ENCODE data around the gene PKN1.

Gene PKN1

GRCh38 chr19:14432791-14433553 is at the start of gene PKN1:
TSS of gene PKN1 (plus strand) at chr19:14433306. CDS start at chr19:14433522, 216 bp downstream.
- Histone ChIP-seq H3K27ac (ENCODE audit: low read depth, low read length) (peak within 1 kb of the TSS; percentile 82), H3K4me1 (ENCODE audit: control insufficient read depth in 5 of 5, insufficient read depth in 5 of 5, low read length in 5 of 5) (peaks cover 2 to 42% (median 35%) of the 10 kb centered on the region in 5 donors), H3K4me3 (ENCODE audit: low read depth in 1 of 5, low read length in 5 of 5) (peak within 1 kb of the TSS; percentile 52 to 82 (median 78)), H3K9me3 (ENCODE audit: control insufficient read depth in 5 of 5, low read length in 5 of 5) (no peaks in the 10 kb centered on the region), H3K9ac (ENCODE audit: low read length in 5 of 5) (peak within 1 kb of the TSS; percentile 56 to 90 (median 90)), H3K27me3 (ENCODE audit: control insufficient read depth in 5 of 5, insufficient read depth in 4 of 5, low read length in 5 of 5) (no peaks in the 10 kb centered on the region), H3K36me3 (ENCODE audit: control insufficient read depth in 5 of 5, insufficient read depth in 5 of 5, low read length in 5 of 5) (peaks cover 0 to 4% (median 0%) of the 10 kb centered on the region in 5 donors)

- H3K27ac ChIP-seq (ENCODE audit: low read depth, low read length) = peak overlapping the region; percentile 80
- H3K27me3 ChIP-seq (ENCODE audit: control insufficient read depth in 5 of 5, insufficient read depth in 4 of 5, low read length in 5 of 5) = no peaks in the 10 kb centered on the region
- H3K4me3 ChIP-seq (ENCODE audit: low read depth in 1 of 5, low read length in 5 of 5) = peak overlapping the region; percentile 54 to 91 (median 59)
- peaks cover 0 to 4% (median 0%) of the 10 kb centered on the region in 5 donors for H3K36me3 ChIP-seq (ENCODE audit: control insufficient read depth in 5 of 5, insufficient read depth in 5 of 5, low read length in 5 of 5)
- no peaks in the 10 kb centered on the region for H3K9me3 ChIP-seq (ENCODE audit: control insufficient read depth in 5 of 5, low read length in 5 of 5)
- H3K9ac ChIP-seq (ENCODE audit: low read length in 5 of 5) = peak overlapping the region; percentile 27 to 66 (median 57)
- H3K4me1 ChIP-seq (ENCODE audit: control insufficient read depth in 5 of 5, insufficient read depth in 5 of 5, low read length in 5 of 5) = peaks cover 0 to 46% (median 36%) of the 10 kb centered on the region in 5 donors
Observed at GRCh38 chr19:14383661-14384555, 49.2 kb upstream of the PKN1 start.

- Histone ChIP-seq H3K9ac (ENCODE audit: low read length in 5 of 5) (peak overlapping the region in 1 of 5 donors; percentile 31), H3K27me3 (ENCODE audit: control insufficient read depth in 5 of 5, insufficient read depth in 4 of 5, low read length in 5 of 5) (no peaks in the 10 kb centered on the region), H3K36me3 (ENCODE audit: control insufficient read depth in 5 of 5, insufficient read depth in 5 of 5, low read length in 5 of 5) (peaks cover 0 to 6% (median under 1%) of the 10 kb centered on the region in 5 donors), H3K9me3 (ENCODE audit: control insufficient read depth in 5 of 5, low read length in 5 of 5) (no peaks in the 10 kb centered on the region), H3K27ac (ENCODE audit: low read depth, low read length) (no peak overlapping the region), H3K4me1 (ENCODE audit: control insufficient read depth in 5 of 5, insufficient read depth in 5 of 5, low read length in 5 of 5) (peaks cover 0 to 37% (median 29%) of the 10 kb centered on the region in 5 donors), H3K4me3 (ENCODE audit: low read depth in 1 of 5, low read length in 5 of 5) (peak overlapping the region in 1 of 5 donors; percentile 22)
Observed at GRCh38 chr19:14385492-14385891, 47.6 kb upstream of the PKN1 start.

GRCh38 chr19:14390548-14390947 is 42.6 kb upstream of the PKN1 start:
- no peak overlapping the region for H3K9ac ChIP-seq (ENCODE audit: low read length in 5 of 5)
- no peaks in the 10 kb centered on the region for H3K27me3 ChIP-seq (ENCODE audit: control insufficient read depth in 5 of 5, insufficient read depth in 4 of 5, low read length in 5 of 5)
- no peak overlapping the region for H3K27ac ChIP-seq (ENCODE audit: low read depth, low read length)
- peaks cover 0 to 54% (median 39%) of the 10 kb centered on the region in 5 donors for H3K36me3 ChIP-seq (ENCODE audit: control insufficient read depth in 5 of 5, insufficient read depth in 5 of 5, low read length in 5 of 5)
- peaks cover 0 to under 1% (median 0%) of the 10 kb centered on the region in 5 donors for H3K4me1 ChIP-seq (ENCODE audit: control insufficient read depth in 5 of 5, insufficient read depth in 5 of 5, low read length in 5 of 5)
- H3K9me3 ChIP-seq (ENCODE audit: control insufficient read depth in 5 of 5, low read length in 5 of 5) = no peaks in the 10 kb centered on the region
- H3K4me3 ChIP-seq (ENCODE audit: low read depth in 1 of 5, low read length in 5 of 5) = no peak overlapping the region

GRCh38 chr19:14391156-14391821 is 41.8 kb upstream of the PKN1 start:
- Histone ChIP-seq H3K27ac (ENCODE audit: low read depth, low read length) (no peak overlapping the region), H3K4me1 (ENCODE audit: control insufficient read depth in 5 of 5, insufficient read depth in 5 of 5, low read length in 5 of 5) (peaks cover 0 to 6% (median 0%) of the 10 kb centered on the region in 5 donors), H3K36me3 (ENCODE audit: control insufficient read depth in 5 of 5, insufficient read depth in 5 of 5, low read length in 5 of 5) (peaks cover 0 to 61% (median 45%) of the 10 kb centered on the region in 5 donors), H3K27me3 (ENCODE audit: control insufficient read depth in 5 of 5, insufficient read depth in 4 of 5, low read length in 5 of 5) (no peaks in the 10 kb centered on the region), H3K4me3 (ENCODE audit: low read depth in 1 of 5, low read length in 5 of 5) (no peak overlapping the region), H3K9me3 (ENCODE audit: control insufficient read depth in 5 of 5, low read length in 5 of 5) (no peaks in the 10 kb centered on the region), H3K9ac (ENCODE audit: low read length in 5 of 5) (no peak overlapping the region)

- peaks cover 0 to 6% (median 0%) of the 10 kb centered on the region in 5 donors for H3K4me1 ChIP-seq (ENCODE audit: control insufficient read depth in 5 of 5, insufficient read depth in 5 of 5, low read length in 5 of 5)
- H3K27ac ChIP-seq (ENCODE audit: low read depth, low read length) = no peak overlapping the region
- H3K9me3 ChIP-seq (ENCODE audit: control insufficient read depth in 5 of 5, low read length in 5 of 5) = no peaks in the 10 kb centered on the region
- no peaks in the 10 kb centered on the region for H3K27me3 ChIP-seq (ENCODE audit: control insufficient read depth in 5 of 5, insufficient read depth in 4 of 5, low read length in 5 of 5)
- no peak overlapping the region for H3K4me3 ChIP-seq (ENCODE audit: low read depth in 1 of 5, low read length in 5 of 5)
- peaks cover 0 to 70% (median 52%) of the 10 kb centered on the region in 5 donors for H3K36me3 ChIP-seq (ENCODE audit: control insufficient read depth in 5 of 5, insufficient read depth in 5 of 5, low read length in 5 of 5)
- H3K9ac ChIP-seq (ENCODE audit: low read length in 5 of 5) = no peak overlapping the region
Observed at GRCh38 chr19:14393329-14393728, 39.8 kb upstream of the PKN1 start.

GRCh38 chr19:14394167-14394566 is 38.9 kb upstream of the PKN1 start:
- H3K9me3 ChIP-seq (ENCODE audit: control insufficient read depth in 5 of 5, low read length in 5 of 5) = no peaks in the 10 kb centered on the region
- H3K4me3 ChIP-seq (ENCODE audit: low read depth in 1 of 5, low read length in 5 of 5) = no peak overlapping the region
- H3K36me3 ChIP-seq (ENCODE audit: control insufficient read depth in 5 of 5, insufficient read depth in 5 of 5, low read length in 5 of 5) = peaks cover 0 to 69% (median 54%) of the 10 kb centered on the region in 5 donors
- H3K27ac ChIP-seq (ENCODE audit: low read depth, low read length) = no peak overlapping the region
- peaks cover 0 to 6% (median 0%) of the 10 kb centered on the region in 5 donors for H3K4me1 ChIP-seq (ENCODE audit: control insufficient read depth in 5 of 5, insufficient read depth in 5 of 5, low read length in 5 of 5)
- no peak overlapping the region for H3K9ac ChIP-seq (ENCODE audit: low read length in 5 of 5)
- H3K27me3 ChIP-seq (ENCODE audit: control insufficient read depth in 5 of 5, insufficient read depth in 4 of 5, low read length in 5 of 5) = no peaks in the 10 kb centered on the region

GRCh38 chr19:14395262-14395661 is 37.8 kb upstream of the PKN1 start:
- H3K36me3 ChIP-seq (ENCODE audit: control insufficient read depth in 5 of 5, insufficient read depth in 5 of 5, low read length in 5 of 5) = peaks cover 0 to 71% (median 54%) of the 10 kb centered on the region in 5 donors
- no peak overlapping the region for H3K27ac ChIP-seq (ENCODE audit: low read depth, low read length)
- no peaks in the 10 kb centered on the region for H3K9me3 ChIP-seq (ENCODE audit: control insufficient read depth in 5 of 5, low read length in 5 of 5)
- peaks cover 0 to 6% (median 0%) of the 10 kb centered on the region in 5 donors for H3K4me1 ChIP-seq (ENCODE audit: control insufficient read depth in 5 of 5, insufficient read depth in 5 of 5, low read length in 5 of 5)
- H3K4me3 ChIP-seq (ENCODE audit: low read depth in 1 of 5, low read length in 5 of 5) = no peak overlapping the region
- no peaks in the 10 kb centered on the region for H3K27me3 ChIP-seq (ENCODE audit: control insufficient read depth in 5 of 5, insufficient read depth in 4 of 5, low read length in 5 of 5)
- H3K9ac ChIP-seq (ENCODE audit: low read length in 5 of 5) = no peak overlapping the region

- Histone ChIP-seq H3K27me3 (ENCODE audit: control insufficient read depth in 5 of 5, insufficient read depth in 4 of 5, low read length in 5 of 5) (no peaks in the 10 kb centered on the region), H3K36me3 (ENCODE audit: control insufficient read depth in 5 of 5, insufficient read depth in 5 of 5, low read length in 5 of 5) (peaks cover 0 to 68% (median 51%) of the 10 kb centered on the region in 5 donors), H3K9me3 (ENCODE audit: control insufficient read depth in 5 of 5, low read length in 5 of 5) (no peaks in the 10 kb centered on the region), H3K4me1 (ENCODE audit: control insufficient read depth in 5 of 5, insufficient read depth in 5 of 5, low read length in 5 of 5) (peaks cover 0 to 6% (median 0%) of the 10 kb centered on the region in 5 donors), H3K27ac (ENCODE audit: low read depth, low read length) (no peak overlapping the region), H3K9ac (ENCODE audit: low read length in 5 of 5) (no peak overlapping the region), H3K4me3 (ENCODE audit: low read depth in 1 of 5, low read length in 5 of 5) (no peak overlapping the region)
Observed at GRCh38 chr19:14395710-14396336, 37.3 kb upstream of the PKN1 start.

All from subcutaneous abdominal adipose tissue (tissue), 5 donors.